ENCODE measurements around the gene QRICH1. TPM values are rescaled to one million over a fixed set of nuclear protein-coding genes. Genes with fewer than 3 reads are reported as not detected.

Gene QRICH1
- total and polyA plus RNA-seq, 2 of the 13 experiments (the other 11 are each of a cell fraction or from before 2014, with no cell fraction given): 52.6 to 102 TPM

DNA sequence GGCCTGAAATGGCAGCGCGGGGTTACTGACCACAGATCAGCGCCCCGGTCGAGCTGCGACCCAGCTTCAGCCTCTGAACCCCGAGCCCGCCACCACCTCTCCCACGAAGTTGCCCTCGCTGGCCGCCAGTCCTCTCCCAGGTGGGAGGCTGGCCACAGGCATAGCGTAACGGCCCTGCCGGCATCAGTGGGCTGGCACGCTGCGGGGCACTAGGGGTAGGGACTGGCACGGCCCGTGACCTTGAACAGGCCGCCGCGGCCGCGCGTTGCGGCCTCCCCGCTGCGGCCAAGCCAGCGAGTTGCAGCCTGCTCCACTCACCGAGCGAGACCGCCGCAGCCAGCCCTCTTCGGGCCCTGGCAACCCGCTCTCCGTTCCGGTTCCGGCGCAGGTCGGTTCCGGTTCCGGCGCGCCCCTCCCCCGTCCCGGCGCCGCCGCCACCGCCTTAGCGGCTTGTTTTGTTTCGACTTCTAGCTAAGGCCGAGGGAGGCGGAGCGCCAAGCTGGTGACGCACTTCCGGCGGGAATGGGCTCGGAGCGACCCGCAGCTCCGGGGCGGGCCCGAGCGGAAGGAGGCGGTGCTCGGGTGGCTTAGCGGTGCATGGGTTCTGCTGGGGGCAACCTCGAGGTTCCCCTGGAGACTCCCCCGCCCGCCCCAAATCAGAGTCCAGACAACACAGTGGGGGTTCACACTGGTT lies 26.7 kb upstream of the QRICH1 start, which contains the start of gene USP19 (continued):
- TF ChIP-seq, protein P1, sequence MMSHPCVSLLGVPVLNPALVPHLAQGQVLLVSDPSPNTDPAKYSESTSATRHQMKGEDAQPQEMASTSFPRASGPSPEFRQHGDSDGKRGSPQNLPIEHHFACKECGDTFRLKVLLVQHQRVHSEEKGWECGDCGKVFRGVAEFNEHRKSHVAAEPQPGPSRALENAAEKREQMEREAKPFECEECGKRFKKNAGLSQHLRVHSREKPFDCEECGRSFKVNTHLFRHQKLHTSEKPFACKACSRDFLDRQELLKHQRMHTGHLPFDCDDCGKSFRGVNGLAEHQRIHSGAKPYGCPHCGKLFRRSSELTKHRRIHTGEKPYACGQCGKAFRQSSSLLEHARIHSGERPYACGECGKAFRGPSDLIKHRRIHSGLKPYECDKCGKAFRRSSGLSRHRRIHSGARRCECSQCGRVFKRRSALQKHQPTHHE (CRISPR knock-in tag; IDR thresholded peaks at IDR 0.05; ENCODE audit: borderline replicate concordance): peak; percentile 61; the same call in 1 of the 2 replicates
- TF ChIP-seq, protein P2, sequence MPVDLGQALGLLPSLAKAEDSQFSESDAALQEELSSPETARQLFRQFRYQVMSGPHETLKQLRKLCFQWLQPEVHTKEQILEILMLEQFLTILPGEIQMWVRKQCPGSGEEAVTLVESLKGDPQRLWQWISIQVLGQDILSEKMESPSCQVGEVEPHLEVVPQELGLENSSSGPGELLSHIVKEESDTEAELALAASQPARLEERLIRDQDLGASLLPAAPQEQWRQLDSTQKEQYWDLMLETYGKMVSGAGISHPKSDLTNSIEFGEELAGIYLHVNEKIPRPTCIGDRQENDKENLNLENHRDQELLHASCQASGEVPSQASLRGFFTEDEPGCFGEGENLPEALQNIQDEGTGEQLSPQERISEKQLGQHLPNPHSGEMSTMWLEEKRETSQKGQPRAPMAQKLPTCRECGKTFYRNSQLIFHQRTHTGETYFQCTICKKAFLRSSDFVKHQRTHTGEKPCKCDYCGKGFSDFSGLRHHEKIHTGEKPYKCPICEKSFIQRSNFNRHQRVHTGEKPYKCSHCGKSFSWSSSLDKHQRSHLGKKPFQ (CRISPR knock-in tag; IDR thresholded peaks at IDR 0.05; ENCODE audit: insufficient replicate concordance): no peak
- TF ChIP-seq ZSCAN21 (CRISPR knock-in tag; IDR thresholded peaks at IDR 0.05; ENCODE audit: borderline replicate concordance) (peak; percentile 81; the same call in 1 of the 2 replicates), ZNF142 (CRISPR knock-in tag; IDR thresholded peaks at IDR 0.05) (0 out of 2 replicates have a peak, but pooled peaks have one; percentile 53), SP4 (CRISPR knock-in tag; IDR thresholded peaks at IDR 0.05) (peak; percentile 83; the same call in 1 of the 2 replicates), ZEB1 (IDR thresholded peaks at IDR 0.05; ENCODE audit: insufficient replicate concordance, low read depth) (no peak), CENPX (CRISPR knock-in tag; IDR thresholded peaks at IDR 0.05) (no peak), ONECUT2 (CRISPR knock-in tag; IDR thresholded peaks at IDR 0.05) (no peak), TRAFD1 (CRISPR knock-in tag; IDR thresholded peaks at IDR 0.05; ENCODE audit: borderline replicate concordance) (no peak), RBM39 (IDR thresholded peaks at IDR 0.05; ENCODE audit: low read depth, low read length, poor library complexity, severe bottlenecking) (no peak), TEF (CRISPR knock-in tag; IDR thresholded peaks at IDR 0.05) (no peak)
- TF ChIP-seq, protein P3, sequence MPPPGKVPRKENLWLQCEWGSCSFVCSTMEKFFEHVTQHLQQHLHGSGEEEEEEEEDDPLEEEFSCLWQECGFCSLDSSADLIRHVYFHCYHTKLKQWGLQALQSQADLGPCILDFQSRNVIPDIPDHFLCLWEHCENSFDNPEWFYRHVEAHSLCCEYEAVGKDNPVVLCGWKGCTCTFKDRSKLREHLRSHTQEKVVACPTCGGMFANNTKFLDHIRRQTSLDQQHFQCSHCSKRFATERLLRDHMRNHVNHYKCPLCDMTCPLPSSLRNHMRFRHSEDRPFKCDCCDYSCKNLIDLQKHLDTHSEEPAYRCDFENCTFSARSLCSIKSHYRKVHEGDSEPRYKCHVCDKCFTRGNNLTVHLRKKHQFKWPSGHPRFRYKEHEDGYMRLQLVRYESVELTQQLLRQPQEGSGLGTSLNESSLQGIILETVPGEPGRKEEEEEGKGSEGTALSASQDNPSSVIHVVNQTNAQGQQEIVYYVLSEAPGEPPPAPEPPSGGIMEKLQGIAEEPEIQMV (CRISPR knock-in tag; IDR thresholded peaks at IDR 0.05; ENCODE audit: low read depth): no peak

Measured in HepG2 (cell line).